Measurements from ENCODE around the gene TTLL5.

GRCh38 chr14:75866970-75867369 lies 205.9 kb downstream of the TTLL5 start:
- TF ChIP-seq CTCF (IDR thresholded peaks at IDR 0.05; ENCODE audit: insufficient read depth, low read length): no peak
- no peak for TF ChIP-seq GABPA (IDR thresholded peaks at IDR 0.05; ENCODE audit: low read depth)
